Mesothelial cell of epicardium (in vitro differentiated cells): ENCODE measurements around the gene ARID2. TPM values are rescaled to one million over a fixed set of nuclear protein-coding genes. Genes with fewer than 3 reads are reported as not detected.

Experiments used
- DNase-seq, 2 experiments: peaks; one replicate each; pipeline ENCODE4 v3.0.0; 2021; ENCODE audit warnings: low spot score in 2 of 2; ENCODE audit not compliant: unreplicated experiment in 2 of 2
- H3K27ac Mint-ChIP-seq: 2 replicates; pipeline ENCODE4 v1.8.0; 2021; ENCODE audit warnings: mixed read lengths
- H3K27me3 Mint-ChIP-seq: 2 replicates; pipeline ENCODE4 v1.8.0; 2021; ENCODE audit warnings: low read depth, mixed read lengths
- H3K36me3 Mint-ChIP-seq: 2 replicates; pipeline ENCODE4 v1.8.0; 2021; ENCODE audit warnings: mixed read lengths
- H3K4me1 Mint-ChIP-seq: 2 replicates; pipeline ENCODE4 v1.8.0; 2021; ENCODE audit warnings: mixed read lengths
- H3K4me3 Mint-ChIP-seq: 2 replicates; pipeline ENCODE4 v1.8.0; 2021; ENCODE audit warnings: mild to moderate bottlenecking, moderate library complexity, mixed read lengths
- H3K9me3 Mint-ChIP-seq: 2 replicates; pipeline ENCODE4 v1.8.0; 2021; ENCODE audit warnings: mixed read lengths
- total RNA-seq: library from RNA; stranded (reverse); gene quantifications from 3 replicates; pipeline ENCODE4 v1.2.1, GENCODE V29; 2021
- TF ChIP-seq, protein P1 (sequence below): fragments of 200-600 bp; sonication (generic); IDR thresholded peaks from one replicate; pipeline ENCODE4 v1.5.0; 2021; ENCODE audit warnings: antibody characterized with exemption; ENCODE audit not compliant: unreplicated experiment

The ARID2 gene
- total RNA-seq, 1 donor from 2014 or later: 67.1 TPM

DNA sequence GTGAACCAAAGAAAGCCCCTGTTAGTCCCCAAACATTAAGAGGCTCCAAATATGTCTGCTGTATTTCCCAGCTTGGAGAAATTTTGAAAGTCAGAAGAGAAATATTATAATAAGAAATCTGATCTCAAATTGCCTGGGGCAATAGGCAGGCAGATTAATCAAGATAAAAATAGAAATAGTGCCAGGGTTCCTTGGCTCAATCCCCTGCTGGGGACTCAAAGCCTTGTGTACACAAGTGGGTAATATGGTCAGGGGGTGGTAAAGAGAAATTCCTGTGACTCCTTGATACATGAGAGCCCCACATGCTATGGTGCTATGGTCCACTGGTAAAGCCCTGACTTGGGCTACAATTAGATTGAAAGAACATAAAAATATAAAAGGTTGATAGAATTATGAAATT is 41.3 kb upstream of the ARID2 start:
- Mint-ChIP-seq H3K9me3 (no peaks in the 10 kb centered on the region), H3K27ac (no peak overlapping the region), H3K36me3 (no peaks in the 10 kb centered on the region), H3K4me3 (no peak overlapping the region), H3K27me3 (peaks cover 4% of the 10 kb centered on the region), H3K4me1 (peaks cover 6% of the 10 kb centered on the region)
- no peak for DNase-seq
- TF ChIP-seq, protein P1, sequence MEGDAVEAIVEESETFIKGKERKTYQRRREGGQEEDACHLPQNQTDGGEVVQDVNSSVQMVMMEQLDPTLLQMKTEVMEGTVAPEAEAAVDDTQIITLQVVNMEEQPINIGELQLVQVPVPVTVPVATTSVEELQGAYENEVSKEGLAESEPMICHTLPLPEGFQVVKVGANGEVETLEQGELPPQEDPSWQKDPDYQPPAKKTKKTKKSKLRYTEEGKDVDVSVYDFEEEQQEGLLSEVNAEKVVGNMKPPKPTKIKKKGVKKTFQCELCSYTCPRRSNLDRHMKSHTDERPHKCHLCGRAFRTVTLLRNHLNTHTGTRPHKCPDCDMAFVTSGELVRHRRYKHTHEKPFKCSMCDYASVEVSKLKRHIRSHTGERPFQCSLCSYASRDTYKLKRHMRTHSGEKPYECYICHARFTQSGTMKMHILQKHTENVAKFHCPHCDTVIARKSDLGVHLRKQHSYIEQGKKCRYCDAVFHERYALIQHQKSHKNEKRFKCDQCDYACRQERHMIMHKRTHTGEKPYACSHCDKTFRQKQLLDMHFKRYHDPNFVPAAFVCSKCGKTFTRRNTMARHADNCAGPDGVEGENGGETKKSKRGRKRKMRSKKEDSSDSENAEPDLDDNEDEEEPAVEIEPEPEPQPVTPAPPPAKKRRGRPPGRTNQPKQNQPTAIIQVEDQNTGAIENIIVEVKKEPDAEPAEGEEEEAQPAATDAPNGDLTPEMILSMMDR: no peak

- no peaks in the 10 kb centered on the region for H3K27me3 Mint-ChIP-seq
- TF ChIP-seq, protein P1: no peak
- no peak for DNase-seq
- no peak overlapping the region for H3K4me3 Mint-ChIP-seq
- H3K27ac Mint-ChIP-seq: peak overlapping the region; percentile 51
- H3K4me1 Mint-ChIP-seq: peaks cover 13% of the 10 kb centered on the region
- peaks cover 18% of the 10 kb centered on the region for H3K9me3 Mint-ChIP-seq
- H3K36me3 Mint-ChIP-seq: peaks cover 8% of the 10 kb centered on the region
Measured at GRCh38 chr12:45695035-45695434, 34.5 kb upstream of the ARID2 start.

DNA sequence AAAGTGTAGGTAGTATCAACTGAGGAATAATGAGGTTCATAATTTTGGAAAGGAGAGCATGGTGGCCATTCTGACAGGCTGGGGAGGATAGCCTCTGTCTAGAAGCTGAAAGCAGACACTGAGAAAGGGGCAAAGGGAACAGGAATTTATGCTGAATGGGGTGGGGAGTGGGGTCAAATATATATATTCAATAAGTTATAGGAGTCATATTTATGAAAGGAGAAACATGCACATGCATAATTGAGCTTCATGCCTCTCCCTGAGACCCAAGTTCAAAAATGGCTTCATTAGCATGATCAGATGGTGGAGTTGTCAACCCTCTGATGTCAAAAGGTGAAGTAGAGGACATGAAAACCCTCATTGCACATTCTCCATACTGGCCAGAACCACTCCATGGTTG is 33.9 kb upstream of the ARID2 start:
- Mint-ChIP-seq H3K27ac (no peak overlapping the region), H3K4me1 (peaks cover 13% of the 10 kb centered on the region), H3K4me3 (no peak overlapping the region), H3K27me3 (no peaks in the 10 kb centered on the region), H3K36me3 (peaks cover 8% of the 10 kb centered on the region), H3K9me3 (peaks cover 18% of the 10 kb centered on the region)
- TF ChIP-seq, protein P1: no peak
- no peak for DNase-seq

GRCh38 chr12:45696049-45696448 is 33.5 kb upstream of the ARID2 start:
- TF ChIP-seq, protein P1: no peak
- Mint-ChIP-seq H3K36me3 (peaks cover 8% of the 10 kb centered on the region), H3K27me3 (no peaks in the 10 kb centered on the region), H3K4me1 (peaks cover 13% of the 10 kb centered on the region), H3K4me3 (no peak overlapping the region), H3K27ac (no peak overlapping the region), H3K9me3 (peaks cover 18% of the 10 kb centered on the region)
- DNase-seq: no peak

- Mint-ChIP-seq H3K27ac (no peak overlapping the region), H3K4me3 (no peak overlapping the region), H3K9me3 (peaks cover 21% of the 10 kb centered on the region), H3K4me1 (peaks cover 13% of the 10 kb centered on the region), H3K27me3 (no peaks in the 10 kb centered on the region), H3K36me3 (peaks cover 10% of the 10 kb centered on the region)
- no peak for DNase-seq
- TF ChIP-seq, protein P1: no peak
Measured at GRCh38 chr12:45697371-45697770, 32.1 kb upstream of the ARID2 start.

GRCh38 chr12:45701296-45701695 is 28.2 kb upstream of the ARID2 start:
- TF ChIP-seq, protein P1: no peak
- Mint-ChIP-seq H3K4me3 (no peak overlapping the region), H3K9me3 (peaks cover 18% of the 10 kb centered on the region), H3K4me1 (no peaks in the 10 kb centered on the region), H3K27ac (no peak overlapping the region), H3K27me3 (no peaks in the 10 kb centered on the region), H3K36me3 (peaks cover 10% of the 10 kb centered on the region)
- DNase-seq: no peak
